CD4-positive, alpha-beta T cell (primary cell): ENCODE results near the gene IGFBP2. TPM values are rescaled to one million over a fixed set of nuclear protein-coding genes. Genes with fewer than 3 reads are reported as not detected.

Source experiments
- ATAC-seq: fragments of 200-7000 bp; cut with Tn5 transposase; one replicate; pipeline ENCODE4 v1.10.0; 2022; ENCODE audit warnings: mild to moderate bottlenecking; ENCODE audit not compliant: poor library complexity
- CTCF ChIA-PET: fragments of 350-600 bp; sonication (Branson Sonifier 250); formaldehyde crosslinking; loops from one replicate; lab custom pipeline; 2021; ENCODE audit warnings: antibody characterized with exemption, inconsistent platforms; lab: Charles Lee
- POLR2A ChIA-PET: fragments of 350-600 bp; sonication (Branson Sonifier 250); formaldehyde crosslinking; loops from one replicate; lab custom pipeline; 2021; ENCODE audit warnings: antibody characterized with exemption, inconsistent platforms; lab: Charles Lee
- DNase-seq, 14 experiments: peaks; one replicate each; pipeline ENCODE4 v3.0.0-alpha.2; 2013 to 2020; ENCODE audit warnings: mixed read lengths in 2 of 14
- H3K27ac ChIP-seq, 2 donors: one replicate each; pipeline versions ENCODE4 v1.5.1 to v1.7.0; 2013; ENCODE audit warnings: low read length in 2 of 2, low read depth in 1 of 2, mild to moderate bottlenecking in 1 of 2
- H3K27me3 ChIP-seq, 2 experiments: 1 replicate in 1 of 2; 2 replicates in 1 of 2; pipeline versions ENCODE4 v1.6.1 to v1.7.0; 2013; ENCODE audit warnings: low read length in 2 of 2, control low read depth in 1 of 2, mild to moderate bottlenecking in 1 of 2, moderate library complexity in 1 of 2; ENCODE audit not compliant: insufficient read depth in 2 of 2, control insufficient read depth in 1 of 2
- H3K36me3 ChIP-seq: one replicate; pipeline ENCODE4 v1.6.1; 2013; ENCODE audit warnings: low read length, control low read depth; ENCODE audit not compliant: insufficient read depth
- H3K4me1 ChIP-seq: one replicate; pipeline ENCODE4 v1.6.1; 2013; ENCODE audit warnings: low read length, control low read depth; ENCODE audit not compliant: insufficient read depth
- H3K4me3 ChIP-seq: one replicate; pipeline ENCODE4 v1.5.1; 2013; ENCODE audit warnings: mild to moderate bottlenecking, low read length, moderate library complexity
- H3K9me3 ChIP-seq, 2 experiments: 1 replicate in 1 of 2; 2 replicates in 1 of 2; pipeline versions ENCODE4 v1.6.1 to v1.7.0; 2013; ENCODE audit warnings: low read length in 2 of 2, mild to moderate bottlenecking in 2 of 2, control low read depth in 1 of 2, moderate library complexity in 1 of 2; ENCODE audit not compliant: control insufficient read depth in 1 of 2, insufficient read depth in 1 of 2
- H3K27ac Mint-ChIP-seq: one replicate; pipeline ENCODE4 v1.8.0; 2020; ENCODE audit warnings: mixed read lengths
- H3K27me3 Mint-ChIP-seq: one replicate; pipeline ENCODE4 v1.8.0; 2021; ENCODE audit warnings: mixed read lengths
- H3K36me3 Mint-ChIP-seq: one replicate; pipeline ENCODE4 v1.8.0; 2021; ENCODE audit warnings: low read depth, mixed read lengths
- H3K4me1 Mint-ChIP-seq: one replicate; pipeline ENCODE4 v1.8.0; 2021; ENCODE audit warnings: low read depth, mixed read lengths
- H3K4me3 Mint-ChIP-seq: one replicate; pipeline ENCODE4 v1.8.0; 2020; ENCODE audit warnings: mild to moderate bottlenecking, mixed read lengths
- H3K9me3 Mint-ChIP-seq: one replicate; pipeline ENCODE4 v1.8.0; 2020; ENCODE audit warnings: mixed read lengths
- CTCF ChIP-seq: fragments of 200-600 bp; IDR thresholded peaks from one replicate; pipeline ENCODE4 v1.8.0; 2022; ENCODE audit warnings: antibody characterized with exemption, mild to moderate bottlenecking
- intact Hi-C, 2 experiments: fragments of 100-400 bp; cut with DNase I in 1 of 2; cut with micrococcal nuclease in 1 of 2; formaldehyde crosslinking; loops; one replicate each; pipeline versions ENCODE4 v1.15.1 to v1.9.0; 2023 to 2025; cut with DNase I, micrococcal nuclease
- total RNA-seq, 174 experiments: library from RNA in 2 of 174; stranded (reverse) in 2 of 174; gene quantifications; one replicate each; pipeline ENCODE4 v1.2.3 and lab custom pipeline; 2021 to 2026

IGFBP2 gene
- total RNA-seq, 2 experiments from 2014 or later, result not detected

GRCh38 chr2:216678098-216678465, 44.9 kb downstream of the IGFBP2 start:
- peaks cover 13% of the 10 kb centered on the region for H3K27me3 Mint-ChIP-seq
- no peaks in the 10 kb centered on the region for H3K4me1 Mint-ChIP-seq
- Histone ChIP-seq H3K27me3 (no peaks in the 10 kb centered on the region), H3K4me1 (no peaks in the 10 kb centered on the region), H3K4me3 (no peak overlapping the region), H3K36me3 (no peaks in the 10 kb centered on the region), H3K9me3 (peaks cover 0 to 4% of the 10 kb centered on the region in 2 experiments), H3K27ac (no peak overlapping the region)
- ChIA-PET POLR2A (no interaction called here), CTCF (no interaction called here)
- DNase-seq (no peak), ATAC-seq (no peak)
- no peak overlapping the region for H3K4me3 Mint-ChIP-seq
- H3K36me3 Mint-ChIP-seq, result no peaks in the 10 kb centered on the region
- TF ChIP-seq CTCF, result no peak
- H3K27ac Mint-ChIP-seq, result no peak overlapping the region
- H3K9me3 Mint-ChIP-seq, result no peaks in the 10 kb centered on the region
- intact Hi-C loops, result no loop called here

GRCh38 chr2:216678813-216679657, 45.8 kb downstream of the IGFBP2 start:
- no peak overlapping the region for H3K4me3 Mint-ChIP-seq
- POLR2A ChIA-PET, result no interaction called here
- H3K9me3 ChIP-seq, result peaks cover 0 to 4% of the 10 kb centered on the region in 2 experiments
- H3K4me1 ChIP-seq, result no peaks in the 10 kb centered on the region
- no peaks in the 10 kb centered on the region for H3K4me1 Mint-ChIP-seq
- H3K27me3 ChIP-seq, result peaks cover 0 to 5% of the 10 kb centered on the region in 2 experiments
- no peak for DNase-seq
- no peaks in the 10 kb centered on the region for H3K36me3 ChIP-seq
- intact Hi-C loops, result loop anchor here in 1 of 2 experiments (1.0 kb wide), 1 partner anchor 1033 kb away; no protein-coding TSS in a partner anchor
- no peak for ATAC-seq
- H3K4me3 ChIP-seq, result no peak overlapping the region
- H3K9me3 Mint-ChIP-seq, result no peaks in the 10 kb centered on the region
- no peak for TF ChIP-seq CTCF
- H3K27ac ChIP-seq, result no peak overlapping the region
- CTCF ChIA-PET, result no interaction called here
- no peaks in the 10 kb centered on the region for H3K36me3 Mint-ChIP-seq
- peaks cover 22% of the 10 kb centered on the region for H3K27me3 Mint-ChIP-seq
- H3K27ac Mint-ChIP-seq, result no peak overlapping the region

- ATAC-seq, result no peak
- Mint-ChIP-seq H3K36me3 (no peaks in the 10 kb centered on the region), H3K27me3 (peaks cover 29% of the 10 kb centered on the region), H3K9me3 (no peaks in the 10 kb centered on the region), H3K4me1 (no peaks in the 10 kb centered on the region), H3K4me3 (no peak overlapping the region), H3K27ac (no peak overlapping the region)
- TF ChIP-seq CTCF, result no peak
- Histone ChIP-seq H3K36me3 (no peaks in the 10 kb centered on the region), H3K9me3 (peaks cover 0 to 4% of the 10 kb centered on the region in 2 experiments), H3K4me1 (no peaks in the 10 kb centered on the region), H3K27ac (no peak overlapping the region), H3K4me3 (no peak overlapping the region), H3K27me3 (peaks cover 0 to 5% of the 10 kb centered on the region in 2 experiments)
- ChIA-PET POLR2A (no interaction called here), CTCF (no interaction called here)
- DNase-seq, result no peak
- intact Hi-C loops, result loop anchor here in 1 of 2 experiments (1.0 to 5.0 kb wide), 2 partner anchors 833 to 1033 kb away; no protein-coding TSS in a partner anchor
These were observed 46.4 kb downstream of the IGFBP2 start for GRCh38 chr2:216679658-216680024.
